H1 (cell line): ENCODE measurements around the gene ECSIT. TPM values are rescaled to one million over a fixed set of nuclear protein-coding genes. Genes with fewer than 3 reads are reported as not detected.

Source experiments
- CTCF ChIA-PET: fragments of 300-600 bp; sonication (Branson Sonifier 250); formaldehyde crosslinking; loops from one replicate; lab custom pipeline; 2021; ENCODE audit not compliant: partially characterized antibody; lab: Charles Lee
- POLR2A ChIA-PET: fragments of 300-600 bp; sonication (Branson Sonifier 250); formaldehyde crosslinking; loops from one replicate; lab custom pipeline; 2021; ENCODE audit warnings: inconsistent platforms; ENCODE audit not compliant: partially characterized antibody; lab: Charles Lee
- DNase-seq, 2 experiments: peaks; one replicate each; pipeline versions ENCODE4 v3.0.0 to v3.0.0-alpha.2; 2010 to 2022; ENCODE audit warnings: low spot score in 2 of 2, low read depth in 1 of 2, mixed read lengths in 1 of 2
- FAIRE-seq: peaks from 2 replicates; lab custom pipeline; 2011; peaks lifted over from hg19 to GRCh38; lab: Jason Lieb, UNC
- H2AFZ ChIP-seq: 2 replicates; pipeline ENCODE4 v1.8.1; 2012; ENCODE audit warnings: low read length, inconsistent platforms
- H2AK5ac ChIP-seq: 2 replicates; pipeline ENCODE4 v1.6.1; 2013; ENCODE audit warnings: low read depth, low read length
- H2BK120ac ChIP-seq: replicated peaks from 2 replicates; pipeline ENCODE3; 2013; ENCODE audit warnings: low read depth, low read length, inconsistent platforms
- H2BK12ac ChIP-seq: 2 replicates; pipeline ENCODE4 v1.6.1; 2013; ENCODE audit warnings: low read depth, low read length
- H2BK15ac ChIP-seq: 2 replicates; pipeline ENCODE4 v1.6.1; 2013; ENCODE audit warnings: low read length
- H2BK20ac ChIP-seq: 2 replicates; pipeline ENCODE4 v1.6.1; 2013; ENCODE audit warnings: low read length
- H2BK5ac ChIP-seq: 2 replicates; pipeline ENCODE4 v1.6.1; 2013; ENCODE audit warnings: low read depth, low read length
- H3K14ac ChIP-seq: 2 replicates; pipeline ENCODE4 v1.6.1; 2013; ENCODE audit warnings: inconsistent platforms; ENCODE audit not compliant: insufficient read length
- H3K18ac ChIP-seq: 2 replicates; pipeline ENCODE4 v1.6.1; 2013; ENCODE audit warnings: low read length; ENCODE audit errors: extremely low read depth
- H3K23ac ChIP-seq: 2 replicates; pipeline ENCODE4 v1.6.1; 2013; ENCODE audit warnings: inconsistent platforms; ENCODE audit not compliant: insufficient read length
- H3K23me2 ChIP-seq: 2 replicates; pipeline ENCODE4 v1.6.1; 2013; ENCODE audit warnings: low read depth, low read length
- H3K27ac ChIP-seq: 2 replicates; pipeline ENCODE4 v1.6.1; 2011; ENCODE audit warnings: low read depth, low read length, inconsistent platforms
- H3K27me3 ChIP-seq, 4 experiments: replicated peaks in 1 of 4; 1 replicate in 1 of 4; 2 replicates in 3 of 4; pipeline versions ENCODE4 v1.6.1 to v1.8.1; 2011 to 2013; ENCODE audit warnings: low read length in 3 of 4, mild to moderate bottlenecking in 3 of 4, inconsistent platforms in 2 of 4, mixed read lengths in 2 of 4, moderate library complexity in 1 of 4; ENCODE audit not compliant: control insufficient read depth in 3 of 4, insufficient read depth in 3 of 4; ENCODE audit errors: extremely low read depth in 1 of 4
- H3K36me3 ChIP-seq, 4 experiments: 2 replicates each; pipeline versions ENCODE4 v1.6.1 to v1.8.1; 2011 to 2013; ENCODE audit warnings: mild to moderate bottlenecking in 4 of 4, low read length in 3 of 4, moderate library complexity in 2 of 4, control low read depth in 1 of 4, inconsistent platforms in 1 of 4; ENCODE audit not compliant: insufficient read depth in 4 of 4, control insufficient read depth in 2 of 4
- H3K4ac ChIP-seq: replicated peaks from 2 replicates; pipeline ENCODE3; 2013; ENCODE audit warnings: low read length, low read depth, mixed read lengths, inconsistent platforms; ENCODE audit not compliant: insufficient read length
- H3K4me1 ChIP-seq, 4 experiments: replicated peaks in 1 of 4; 1 replicate in 1 of 4; 2 replicates in 3 of 4; pipeline versions ENCODE4 v1.6.1 to v1.8.1; 2011 to 2013; ENCODE audit warnings: low read length in 3 of 4, inconsistent platforms in 2 of 4, mixed read lengths in 1 of 4; ENCODE audit not compliant: insufficient read depth in 4 of 4, control insufficient read depth in 3 of 4
- H3K4me2 ChIP-seq, 2 experiments: 2 replicates each; pipeline versions ENCODE4 v1.6.1 to v1.8.1; 2011 to 2013; ENCODE audit warnings: low read depth in 2 of 2, low read length in 2 of 2, control low read depth in 1 of 2, inconsistent platforms in 1 of 2, mild to moderate bottlenecking in 1 of 2; ENCODE audit not compliant: insufficient read depth in 1 of 2
- H3K4me3 ChIP-seq, 4 experiments: fragments of 200-600, 300-600 bp in 1 of 4; sonication (generic), shearing (Covaris generic), sonication (Bioruptor Twin) in 1 of 4; 2 replicates each; pipeline versions ENCODE4 v1.5.1 to v1.8.1; 2011 to 2016; ENCODE audit warnings: low read length in 4 of 4, low read depth in 3 of 4, control low read depth in 2 of 4, inconsistent platforms in 2 of 4, mild to moderate bottlenecking in 2 of 4, mixed read lengths in 1 of 4, moderate library complexity in 1 of 4; ENCODE audit not compliant: insufficient read depth in 2 of 4; ENCODE audit errors: extremely low read depth in 1 of 4
- H3K56ac ChIP-seq: replicated peaks from 2 replicates; pipeline ENCODE3; 2013; ENCODE audit warnings: low read depth, mild to moderate bottlenecking, mixed read lengths, low read length, inconsistent platforms; ENCODE audit not compliant: insufficient read length
- H3K79me1 ChIP-seq: 2 replicates; pipeline ENCODE4 v1.6.1; 2013; ENCODE audit warnings: low read depth, low read length, control low read depth
- H3K79me2 ChIP-seq, 2 experiments: 2 replicates each; pipeline versions ENCODE4 v1.6.1 to v1.8.1; 2012 to 2013; ENCODE audit warnings: low read length in 2 of 2, mild to moderate bottlenecking in 2 of 2, inconsistent platforms in 1 of 2; ENCODE audit not compliant: insufficient read depth in 2 of 2, control insufficient read depth in 1 of 2
- H3K9ac ChIP-seq, 4 experiments: replicated peaks in 1 of 4; 1 replicate in 1 of 4; 2 replicates in 3 of 4; pipeline versions ENCODE4 v1.6.1 to v1.8.1; 2011 to 2013; ENCODE audit warnings: low read depth in 3 of 4, low read length in 3 of 4, control low read depth in 2 of 4, mild to moderate bottlenecking in 2 of 4, moderate library complexity in 2 of 4, inconsistent platforms in 1 of 4; ENCODE audit errors: extremely low read depth in 1 of 4
- H3K9me3 ChIP-seq, 2 experiments: 2 replicates each; pipeline versions ENCODE4 v1.6.1 to v1.8.1; 2012 to 2013; ENCODE audit warnings: mild to moderate bottlenecking in 2 of 2, moderate library complexity in 2 of 2, control low read depth in 1 of 2, inconsistent platforms in 1 of 2, low read depth in 1 of 2, low read length in 1 of 2, mixed read lengths in 1 of 2; ENCODE audit not compliant: insufficient read depth in 2 of 2
- H4K20me1 ChIP-seq, 2 experiments: replicated peaks in 1 of 2; 2 replicates each; pipeline versions ENCODE3 to v1.8.1; 2011 to 2013; ENCODE audit warnings: inconsistent platforms in 2 of 2, low read length in 2 of 2, mild to moderate bottlenecking in 1 of 2; ENCODE audit not compliant: insufficient read depth in 2 of 2, control insufficient read depth in 1 of 2
- H4K5ac ChIP-seq: 2 replicates; pipeline ENCODE4 v1.6.1; 2013; ENCODE audit warnings: low read length, low read depth, mixed read lengths, inconsistent platforms; ENCODE audit not compliant: insufficient read length
- H4K8ac ChIP-seq: 2 replicates; pipeline ENCODE4 v1.8.0; 2013; ENCODE audit warnings: mild to moderate bottlenecking, moderate library complexity, low read length, inconsistent platforms; ENCODE audit not compliant: insufficient read depth; ENCODE audit errors: extremely low read depth
- H4K91ac ChIP-seq: replicated peaks from 2 replicates; pipeline ENCODE3; 2013; ENCODE audit warnings: low read length, mixed read lengths, inconsistent platforms; ENCODE audit not compliant: insufficient read length
- BACH1 ChIP-seq: IDR thresholded peaks from 2 replicates; pipeline ENCODE4 v1.6.1; 2012; ENCODE audit warnings: low read length, improper control_type of control experiment
- E2F6 ChIP-seq: IDR thresholded peaks from 2 replicates; pipeline ENCODE4 v1.6.1; 2012; ENCODE audit warnings: inconsistent platforms
- GTF2F1 ChIP-seq: IDR thresholded peaks from 2 replicates; pipeline ENCODE4 v1.6.1; 2012; ENCODE audit warnings: low read depth, low read length, improper control_type of control experiment, borderline replicate concordance
- JUND ChIP-seq: IDR thresholded peaks from 2 replicates; pipeline ENCODE4 v1.6.1; 2011; ENCODE audit warnings: mild to moderate bottlenecking, improper control_type of control experiment, low read length
- KDM1A ChIP-seq: fragments of 200-600, 300-600 bp; sonication (generic); IDR thresholded peaks from 2 replicates; pipeline ENCODE4 v1.7.1; 2016; ENCODE audit warnings: mild to moderate bottlenecking, low read length, borderline replicate concordance
- POLR2A ChIP-seq, 2 experiments: IDR thresholded peaks; 1 replicate in 1 of 2; 2 replicates in 1 of 2; pipeline ENCODE4 v1.6.1; 2011; ENCODE audit warnings: low read depth in 2 of 2, low read length in 2 of 2, mild to moderate bottlenecking in 2 of 2; ENCODE audit errors: control extremely low read depth in 1 of 2
- SAP30 ChIP-seq: fragments of 300-600 bp; sonication (generic); IDR thresholded peaks from 2 replicates; pipeline ENCODE4 v1.7.1; 2012; ENCODE audit warnings: low read length, moderate library complexity, mild to moderate bottlenecking, inconsistent platforms; ENCODE audit not compliant: insufficient read depth, insufficient replicate concordance
- SIN3A ChIP-seq, 2 experiments: IDR thresholded peaks in 1 of 2; conservative IDR thresholded peaks in 1 of 2; 2 replicates each; pipeline ENCODE4 v1.6.1; 2011 to 2012; ENCODE audit warnings: low read length in 2 of 2, improper control_type of control experiment in 1 of 2, low read depth in 1 of 2, mild to moderate bottlenecking in 1 of 2
- SRF ChIP-seq: IDR thresholded peaks from 2 replicates; pipeline ENCODE4 v1.6.1; 2011; ENCODE audit warnings: mild to moderate bottlenecking, low read depth, low read length, moderate library complexity
- TAF1 ChIP-seq: IDR thresholded peaks from 2 replicates; pipeline ENCODE4 v1.6.1; 2011; ENCODE audit warnings: mild to moderate bottlenecking, low read depth, low read length
- TBP ChIP-seq: IDR thresholded peaks from 2 replicates; pipeline ENCODE4 v1.6.1; 2011; ENCODE audit warnings: low read depth, low read length, improper control_type of control experiment
- WGBS, 2 experiments: shearing (Covaris generic) in 1 of 2; methylation state at CpG; one replicate each; pipeline versions ENCODE4 v1.1.6 to v1.1.7; 2013 to 2015; ENCODE audit warnings: low lambda C conversion rate in 2 of 2, mixed read lengths in 2 of 2, inconsistent platforms in 1 of 2, low coverage in 1 of 2, missing lambda C conversion rate in 1 of 2; ENCODE audit not compliant: insufficient replicate concordance in 2 of 2, insufficient coverage in 1 of 2, insufficient read length in 1 of 2; ENCODE audit errors: extremely low coverage in 1 of 2, missing lambda C conversion rate in 1 of 2; 5-methylcytosine and 5-hydroxymethylcytosine counted together
- polyA plus RNA-seq, 7 experiments: library from polyadenylated mRNA; depleted of rRNA in 3 of 7; stranded (reverse) in 5 of 7; unstranded in 2 of 7; fragments of >200 nt in 5 of 7; fragments of 200-250 nt in 2 of 7; gene quantifications; 1 replicate in 5 of 7; 2 replicates in 1 of 7; 4 replicates in 1 of 7; pipeline versions ENCODE4 v1.2.1 to v1.2.3, GENCODE V29; 2011 to 2013; ENCODE audit warnings: missing spikeins in 2 of 7, mixed read lengths in 2 of 7
- total RNA-seq: library from RNA; stranded (reverse); fragmentation: NEBNext Ultra II Directional; extraction: Animal tissue kit (Norgen Biotek cat#: 25700); gene quantifications from 2 replicates; pipeline ENCODE4 v1.2.1, GENCODE V29; 2021

ECSIT gene
- total and polyA plus RNA-seq, 2 of the 8 experiments (the other 6 are each of a cell fraction or from before 2014, with no cell fraction given), result 55.7 to 74.1 TPM

GRCh38 chr19:11480715-11481533, 48.0 kb downstream of the ECSIT start, which contains the start of gene ELAVL3:
ELAVL3 (minus strand) TSS chr19:11481046; CDS start chr19:11480608, 438 bp downstream.
- 21% methylated on average over 35 of the region's 77 CpGs; no CpG with 5 or more reads in 1 of the 2 experiments for WGBS, 2 experiments
- ChIA-PET POLR2A (interaction anchor here (0.6 to 3.9 kb wide), 18 partner anchors 10 to 105 kb away, joined by 3 to 20 read pairs (median 4); no protein-coding TSS in a partner anchor), CTCF (interaction anchor here (1.1 to 6.4 kb wide), 6 partner anchors 8 to 100 kb away, joined by 3 to 37 read pairs (median 4); no protein-coding TSS in a partner anchor)
- Histone ChIP-seq H4K5ac (no peak within 1 kb of the TSS), H4K8ac (no peak within 1 kb of the TSS; the same call in 1 of the 2 replicates), H3K27me3 (peaks cover 20 to 26% (median 23%) of the 10 kb centered on the region in 4 experiments), H3K4me2 (peak within 1 kb of the TSS; percentile 34 to 65), H4K91ac (no peak within 1 kb of the TSS), H3K9ac (no peak within 1 kb of the TSS), H3K18ac (no peak within 1 kb of the TSS), H3K79me1 (no peaks in the 10 kb centered on the region), H3K23ac (no peak within 1 kb of the TSS), H4K20me1 (peaks cover 0 to 7% of the 10 kb centered on the region in 2 experiments), H2AFZ (no peak within 1 kb of the TSS), H3K27ac (no peak within 1 kb of the TSS), H3K9me3 (no peaks in the 10 kb centered on the region; a peak in 1 of 4 replicates), H2BK12ac (no peak within 1 kb of the TSS), H2BK5ac (no peak within 1 kb of the TSS), H2BK15ac (no peak within 1 kb of the TSS), H3K79me2 (no peaks in the 10 kb centered on the region), H3K23me2 (peaks cover 7% of the 10 kb centered on the region; the same call in 1 of the 2 replicates), H3K36me3 (no peaks in the 10 kb centered on the region; a peak in 1 of 8 replicates), H2BK120ac (no peak within 1 kb of the TSS), H2AK5ac (no peak within 1 kb of the TSS), H3K4ac (no peak within 1 kb of the TSS), H3K14ac (no peak within 1 kb of the TSS), H3K4me3 (peak within 1 kb of the TSS; percentile 11 to 58 (median 20); a peak in 7 of 8 replicates), H3K4me1 (peaks cover 0 to 17% (median 5%) of the 10 kb centered on the region in 4 experiments; a peak in 5 of 7 replicates), H3K56ac (no peak within 1 kb of the TSS), H2BK20ac (no peak within 1 kb of the TSS)
- FAIRE-seq (no peak), DNase-seq (peak in 1 of 2 experiments; percentile 76)
- no peak for TF ChIP-seq KDM1A
- no peak for TF ChIP-seq JUND
- TF ChIP-seq BACH1, result no peak
- TF ChIP-seq POLR2A (IDR thresholded peaks at IDR 0.05; ENCODE audit: control extremely low read depth in 1 of 2, low read depth in 2 of 2, low read length in 2 of 2), result peak in 1 of 2 experiments; percentile 57; a peak in 1 of 3 replicates
- TF ChIP-seq SIN3A (conservative IDR thresholded peaks at IDR 0.05 in 1 of 2, IDR thresholded peaks at IDR 0.05 in 1 of 2; ENCODE audit: low read depth in 1 of 2, low read length in 2 of 2), result no peak
- TF ChIP-seq GTF2F1, result no peak
- peak; percentile 84; the same call in 1 of the 2 replicates for TF ChIP-seq TBP
- no peak; the same call in 1 of the 2 replicates for TF ChIP-seq E2F6
- no peak for TF ChIP-seq SRF
- peak; percentile 58; the same call in 1 of the 2 replicates for TF ChIP-seq TAF1
- TF ChIP-seq SAP30, result no peak
